ENCODE measurements around the gene LCA5L.
"Not testable (repeated sequence)": the region's sequence is repeated elsewhere in the genome, so short reads cannot be mapped to it uniquely, and the experiment has no call there.

The LCA5L gene

GRCh38 chr21:39385299-39386145 lies 60.1 kb downstream of the LCA5L start:
- peak; percentile 47 for DNase-seq (ENCODE audit: low read depth)
- TF ChIP-seq, protein P1, sequence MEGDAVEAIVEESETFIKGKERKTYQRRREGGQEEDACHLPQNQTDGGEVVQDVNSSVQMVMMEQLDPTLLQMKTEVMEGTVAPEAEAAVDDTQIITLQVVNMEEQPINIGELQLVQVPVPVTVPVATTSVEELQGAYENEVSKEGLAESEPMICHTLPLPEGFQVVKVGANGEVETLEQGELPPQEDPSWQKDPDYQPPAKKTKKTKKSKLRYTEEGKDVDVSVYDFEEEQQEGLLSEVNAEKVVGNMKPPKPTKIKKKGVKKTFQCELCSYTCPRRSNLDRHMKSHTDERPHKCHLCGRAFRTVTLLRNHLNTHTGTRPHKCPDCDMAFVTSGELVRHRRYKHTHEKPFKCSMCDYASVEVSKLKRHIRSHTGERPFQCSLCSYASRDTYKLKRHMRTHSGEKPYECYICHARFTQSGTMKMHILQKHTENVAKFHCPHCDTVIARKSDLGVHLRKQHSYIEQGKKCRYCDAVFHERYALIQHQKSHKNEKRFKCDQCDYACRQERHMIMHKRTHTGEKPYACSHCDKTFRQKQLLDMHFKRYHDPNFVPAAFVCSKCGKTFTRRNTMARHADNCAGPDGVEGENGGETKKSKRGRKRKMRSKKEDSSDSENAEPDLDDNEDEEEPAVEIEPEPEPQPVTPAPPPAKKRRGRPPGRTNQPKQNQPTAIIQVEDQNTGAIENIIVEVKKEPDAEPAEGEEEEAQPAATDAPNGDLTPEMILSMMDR (IDR thresholded peaks at IDR 0.05; ENCODE audit: low read depth, low read length, missing control alignments) = no peak
- H3K4me3 ChIP-seq (ENCODE audit: low read depth, low read length) = peak overlapping the region; percentile 34

DNA sequence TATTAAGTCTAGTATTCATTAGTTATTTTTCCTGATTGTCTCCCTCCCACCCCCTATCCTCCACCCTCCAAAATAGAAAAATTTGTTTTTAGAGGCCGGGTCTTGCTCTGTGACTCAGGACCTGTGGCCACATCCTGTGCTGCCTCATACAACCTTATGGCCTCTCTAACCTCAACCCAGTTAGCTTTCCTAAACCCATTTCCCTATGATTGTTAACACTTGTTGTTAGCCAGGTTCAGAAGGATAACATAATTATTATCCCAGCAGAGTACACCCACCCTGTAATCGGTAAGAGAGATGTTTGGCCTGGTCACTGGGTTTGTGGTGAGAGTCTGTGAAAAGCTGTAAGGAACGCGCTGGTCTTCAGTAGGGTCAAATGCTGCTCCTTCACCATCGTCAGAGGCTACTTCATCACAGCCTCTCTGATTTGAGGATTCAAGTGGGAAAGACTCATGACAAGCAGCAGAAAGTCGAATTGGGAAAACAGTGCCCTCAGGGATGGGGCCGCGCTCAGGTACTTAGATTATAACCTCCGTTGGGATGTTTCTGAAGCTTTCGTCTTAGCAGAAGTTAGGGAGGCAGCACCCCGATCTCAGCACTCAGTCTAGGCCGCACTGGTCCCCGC lies 60.8 kb downstream of the LCA5L start:
- in situ Hi-C loops (cut with HindIII; ENCODE audit: low sequenced_read_pairs) = no loop called here
- TF ChIP-seq, protein P1 (IDR thresholded peaks at IDR 0.05; ENCODE audit: low read depth, low read length, missing control alignments) = no peak
- DNase-seq (ENCODE audit: low read depth) = no peak
- no peak overlapping the region for H3K4me3 ChIP-seq (ENCODE audit: low read depth, low read length)

More at GRCh38 chr21:39385299-39386145, 60.1 kb downstream of the LCA5L start:
- in situ Hi-C loops (cut with HindIII; ENCODE audit: low sequenced_read_pairs) = no loop called here

DNA sequence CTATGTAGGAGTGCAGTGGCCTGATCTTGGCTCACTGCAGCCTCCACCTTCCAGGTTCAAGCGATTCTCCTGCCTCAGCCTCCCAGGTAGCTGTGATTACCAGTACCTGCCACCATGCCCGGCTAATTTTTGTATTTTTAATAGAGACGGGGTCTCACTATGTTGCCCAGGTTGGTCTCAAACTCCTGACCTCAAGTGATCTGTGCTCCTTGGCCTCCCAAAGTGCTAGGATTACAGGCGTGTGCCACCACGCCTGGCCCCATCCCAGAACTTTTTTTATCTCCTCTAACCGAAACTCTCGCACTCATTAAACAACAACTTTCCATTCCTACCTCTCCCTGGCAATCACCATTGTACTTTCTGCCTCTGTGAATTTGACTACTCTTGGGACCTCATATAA lies 63.5 kb downstream of the LCA5L start:
- not testable (repeated sequence) for H3K4me3 ChIP-seq (ENCODE audit: low read depth, low read length); DNase-seq (ENCODE audit: low read depth)

DNA sequence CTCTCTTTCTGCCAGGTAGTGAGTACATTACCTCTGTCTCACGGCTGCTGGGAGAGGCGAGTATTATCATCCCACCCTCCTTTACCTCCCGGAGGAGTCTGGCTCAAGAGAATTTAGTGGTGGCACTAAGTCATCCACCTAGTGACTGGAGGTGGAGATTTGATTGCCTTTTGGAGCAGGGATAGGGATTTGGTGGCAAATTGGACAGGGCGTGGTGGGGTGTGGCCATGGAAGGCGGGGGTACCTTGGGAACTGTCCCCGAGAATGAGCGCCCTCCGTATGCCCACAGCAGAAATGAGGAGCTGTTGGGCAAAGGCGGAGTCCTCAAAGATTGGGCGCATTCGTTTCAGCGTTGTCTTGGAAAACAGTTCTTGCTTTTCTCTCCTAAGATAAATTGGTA lies 64.6 kb downstream of the LCA5L start:
- TF ChIP-seq, protein P1 (IDR thresholded peaks at IDR 0.05; ENCODE audit: low read depth, low read length, missing control alignments) = no peak
- in situ Hi-C loops (cut with HindIII; ENCODE audit: low sequenced_read_pairs) = no loop called here
- H3K4me3 ChIP-seq (ENCODE audit: low read depth, low read length) = peak overlapping the region; percentile 90

More for the DNA sequence above, 63.5 kb downstream of the LCA5L start:
- in situ Hi-C loops (cut with HindIII; ENCODE audit: low sequenced_read_pairs) = not testable (repeated sequence)

GRCh38 chr21:39379986-39380891 lies 65.3 kb downstream of the LCA5L start:
- DNase-seq (ENCODE audit: low read depth) = peak; percentile 89
- peak overlapping the region; percentile 90 for H3K4me3 ChIP-seq (ENCODE audit: low read depth, low read length)
- in situ Hi-C loops (cut with HindIII; ENCODE audit: low sequenced_read_pairs) = no loop called here
- TF ChIP-seq, protein P1 (IDR thresholded peaks at IDR 0.05; ENCODE audit: low read depth, low read length, missing control alignments) = no peak

More for the DNA sequence above, 64.6 kb downstream of the LCA5L start:
- no peak for DNase-seq (ENCODE audit: low read depth)

DNA sequence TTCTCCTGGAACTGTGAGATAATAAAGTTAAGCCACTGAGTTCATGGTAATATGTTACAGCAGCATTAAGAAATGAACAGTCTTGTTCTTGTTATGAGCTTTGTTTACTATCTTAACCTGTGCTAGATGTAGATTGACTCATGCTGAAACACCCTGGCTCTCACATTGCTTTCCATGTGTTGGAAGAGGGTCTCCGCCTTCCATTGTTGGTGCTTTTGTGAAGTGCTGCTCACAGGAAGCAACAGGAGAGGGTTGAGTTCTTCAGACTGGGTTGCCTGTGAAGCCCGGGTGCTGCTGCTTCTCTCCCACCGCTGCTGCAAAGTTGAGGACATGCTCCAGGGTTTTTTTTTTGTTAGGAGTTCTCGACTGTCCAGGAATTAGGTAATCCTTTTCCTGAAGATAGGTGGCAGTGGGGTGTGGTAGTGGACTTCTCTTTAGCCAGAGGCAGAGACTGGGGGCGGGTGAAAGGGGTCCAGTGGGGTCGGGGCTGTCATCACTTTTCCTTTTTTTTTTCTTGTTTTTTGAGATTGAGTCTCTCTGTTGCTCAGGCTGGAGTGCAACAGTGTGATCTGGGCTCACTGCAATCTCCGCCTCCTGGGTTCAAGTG lies 68.0 kb downstream of the LCA5L start:
- no peak overlapping the region for H3K4me3 ChIP-seq (ENCODE audit: low read depth, low read length)
- in situ Hi-C loops (cut with HindIII; ENCODE audit: low sequenced_read_pairs) = no loop called here
- DNase-seq (ENCODE audit: low read depth) = no peak
- TF ChIP-seq, protein P1 (IDR thresholded peaks at IDR 0.05; ENCODE audit: low read depth, low read length, missing control alignments) = no peak

Data from astrocyte of the cerebellum (primary cell).